GM18517 (cell line): ENCODE measurements around the gene PCNX3.
"Not testable (repeated sequence)": the region's sequence is repeated elsewhere in the genome, so short reads cannot be mapped to it uniquely, and the experiment has no call there.

Source experiments
- ATAC-seq: cut with Tn5 transposase; IDR thresholded peaks from one replicate; pipeline ENCODE4 v1.9.1; 2021; ENCODE audit warnings: mild to moderate bottlenecking, moderate library complexity; ENCODE audit not compliant: unreplicated experiment

PCNX3 gene

GRCh38 chr11:65637794-65638419 lies 22.3 kb downstream of the PCNX3 start, which contains the start of gene SIPA1:
Gene SIPA1, plus strand, starts transcription at chr11:65638101. Its CDS starts 2,821 bp downstream, at chr11:65640922.
- ATAC-seq = no peak

GRCh38 chr11:65639228-65639597 lies 23.6 kb downstream of the PCNX3 start:
- ATAC-seq = not testable (repeated sequence)

- ATAC-seq = peak; percentile 33
Observed at GRCh38 chr11:65639623-65640482, 24.3 kb downstream of the PCNX3 start.

GRCh38 chr11:65640483-65641296 lies 25.1 kb downstream of the PCNX3 start:
- ATAC-seq = peak; percentile 4

GRCh38 chr11:65641297-65642013 lies 25.9 kb downstream of the PCNX3 start:
- ATAC-seq = no peak

- ATAC-seq = no peak
Observed at GRCh38 chr11:65642014-65642671, 26.6 kb downstream of the PCNX3 start.

GRCh38 chr11:65643971-65644370 lies 28.4 kb downstream of the PCNX3 start:
- no peak for ATAC-seq

GRCh38 chr11:65644837-65645236 lies 29.3 kb downstream of the PCNX3 start:
- ATAC-seq = no peak

GRCh38 chr11:65645710-65646109 lies 30.1 kb downstream of the PCNX3 start:
- ATAC-seq = no peak

- no peak for ATAC-seq
Observed at GRCh38 chr11:65646288-65646957, 30.8 kb downstream of the PCNX3 start.

GRCh38 chr11:65646958-65647701 lies 31.6 kb downstream of the PCNX3 start:
- ATAC-seq = no peak

GRCh38 chr11:65648997-65649493 lies 33.5 kb downstream of the PCNX3 start:
- ATAC-seq = no peak

- ATAC-seq = no peak
Observed at GRCh38 chr11:65649656-65650546, 34.3 kb downstream of the PCNX3 start.

GRCh38 chr11:65650547-65651338 lies 35.2 kb downstream of the PCNX3 start:
- no peak for ATAC-seq

GRCh38 chr11:65651339-65651588 lies 35.7 kb downstream of the PCNX3 start:
- no peak for ATAC-seq

- ATAC-seq = peak; percentile 17
Observed at GRCh38 chr11:65651589-65652510, 36.3 kb downstream of the PCNX3 start.
